SU-DHL-6 (cell line): ENCODE measurements around the gene LMTK3.

Experiments used
- H2AFZ ChIP-seq: fragments of 200-600 bp; sonication (generic); 2 replicates; pipeline ENCODE4 v1.6.1; 2014; ENCODE audit warnings: low read depth, mild to moderate bottlenecking, moderate library complexity, mixed read lengths, antibody characterized with exemption, low read length; ENCODE audit not compliant: severe bottlenecking
- H3F3A ChIP-seq: fragments of 200-600 bp; shearing (Covaris generic); 2 replicates; pipeline ENCODE4 v1.6.0; 2016; ENCODE audit warnings: antibody characterized with exemption, mild to moderate bottlenecking; ENCODE audit not compliant: insufficient read depth
- H3K27ac ChIP-seq: fragments of 200-600 bp; sonication (generic); 2 replicates; pipeline ENCODE4 v1.5.1; 2016; ENCODE audit warnings: low read depth, mild to moderate bottlenecking, low read length, moderate library complexity, mixed read lengths
- H3K27me3 ChIP-seq: fragments of 200-600 bp; sonication (generic), shearing (Covaris generic); 2 replicates; pipeline ENCODE4 v1.6.0; 2014; ENCODE audit warnings: mild to moderate bottlenecking, low read length
- H3K36me3 ChIP-seq: fragments of 200-600 bp; sonication (generic); 2 replicates; pipeline ENCODE4 v1.6.1; 2014; ENCODE audit warnings: mild to moderate bottlenecking, low read length, mixed read lengths
- H3K4me2 ChIP-seq: fragments of 300-600, 200-600 bp; shearing (Covaris generic), sonication (generic); 2 replicates; pipeline ENCODE4 v1.6.0; 2014; ENCODE audit warnings: low read length, low read depth, mild to moderate bottlenecking; ENCODE audit not compliant: poor library complexity, severe bottlenecking
- H3K4me3 ChIP-seq: fragments of 200-600 bp; sonication (generic); 2 replicates; pipeline ENCODE4 v1.5.1; 2014; ENCODE audit warnings: antibody characterized with exemption, low read length, mild to moderate bottlenecking, mixed read lengths; ENCODE audit not compliant: insufficient read depth, poor library complexity, severe bottlenecking
- H3K79me2 ChIP-seq: fragments of 200-600 bp; sonication (generic); 2 replicates; pipeline ENCODE4 v1.6.1; 2014; ENCODE audit warnings: mild to moderate bottlenecking, low read length, moderate library complexity; ENCODE audit not compliant: insufficient read depth
- H3K9ac ChIP-seq: fragments of 200-600 bp; sonication (generic); 2 replicates; pipeline ENCODE4 v1.7.0; 2014; ENCODE audit warnings: mild to moderate bottlenecking, low read length
- H3K9me2 ChIP-seq: fragments of 200-600 bp; sonication (generic); replicated peaks from 2 replicates; pipeline ENCODE4 v1.6.1; 2014; ENCODE audit warnings: low read length; ENCODE audit not compliant: insufficient read depth
- H3K9me3 ChIP-seq: fragments of 200-600 bp; sonication (generic); 2 replicates; pipeline ENCODE4 v1.6.1; 2014; ENCODE audit warnings: low read length, mixed read lengths; ENCODE audit not compliant: insufficient read depth
- H4K20me1 ChIP-seq: fragments of 200-600 bp; sonication (generic); 2 replicates; pipeline ENCODE4 v1.6.1; 2014; ENCODE audit warnings: low read depth, mild to moderate bottlenecking, antibody characterized with exemption, low read length, moderate library complexity, mixed read lengths
- CTCF ChIP-seq: fragments of 200-600 bp; sonication (generic); IDR thresholded peaks from one replicate; pipeline ENCODE4 v1.5.1; 2017; ENCODE audit warnings: antibody characterized with exemption, mild to moderate bottlenecking, low read length, moderate library complexity; ENCODE audit not compliant: insufficient read depth, poor library complexity, severe bottlenecking
- EZH2phosphoT487 ChIP-seq: fragments of 200-600 bp; sonication (generic), shearing (Covaris generic); conservative IDR thresholded peaks from 2 replicates; pipeline ENCODE4 v1.6.1; 2018; ENCODE audit warnings: mild to moderate bottlenecking, antibody characterized with exemption, low read length, moderate library complexity, mixed read lengths

LMTK3 gene

GRCh38 chr19:48443731-48444128 is 67.9 kb downstream of the LMTK3 start:
- Histone ChIP-seq H2AFZ (no peak overlapping the region), H3K79me2 (peaks cover 24% of the 10 kb centered on the region), H3F3A (no peaks in the 10 kb centered on the region), H3K27me3 (no peaks in the 10 kb centered on the region), H3K9ac (no peak overlapping the region), H3K4me2 (no peak overlapping the region), H3K27ac (no peak overlapping the region), H4K20me1 (no peaks in the 10 kb centered on the region), H3K9me3 (no peaks in the 10 kb centered on the region), H3K9me2 (no peaks in the 10 kb centered on the region), H3K36me3 (0 out of 2 replicates have a peak, but pooled peaks cover 10% of the 10 kb centered on the region), H3K4me3 (no peak overlapping the region)
- TF ChIP-seq EZH2phosphoT487, result no peak
- no peak for TF ChIP-seq CTCF

GRCh38 chr19:48443256-48443655 is 68.4 kb downstream of the LMTK3 start:
- no peak overlapping the region for H3K27ac ChIP-seq
- H3K4me2 ChIP-seq, result no peak overlapping the region

GRCh38 chr19:48442116-48443035 is 69.3 kb downstream of the LMTK3 start:
- Histone ChIP-seq H3K79me2 (peaks cover 12% of the 10 kb centered on the region), H3K4me3 (no peak overlapping the region), H3K9me3 (no peaks in the 10 kb centered on the region), H3K27ac (no peak overlapping the region), H2AFZ (no peak overlapping the region), H3K9me2 (no peaks in the 10 kb centered on the region), H3K36me3 (no peaks in the 10 kb centered on the region), H3K9ac (no peak overlapping the region), H3K27me3 (no peaks in the 10 kb centered on the region), H3F3A (no peaks in the 10 kb centered on the region), H3K4me2 (no peak overlapping the region), H4K20me1 (no peaks in the 10 kb centered on the region)
- no peak for TF ChIP-seq CTCF
- TF ChIP-seq EZH2phosphoT487, result no peak

More at GRCh38 chr19:48443256-48443655, 68.4 kb downstream of the LMTK3 start:
- no peaks in the 10 kb centered on the region for H3K9me3 ChIP-seq
- H3K79me2 ChIP-seq, result peaks cover 21% of the 10 kb centered on the region
- no peak overlapping the region for H2AFZ ChIP-seq
- no peaks in the 10 kb centered on the region for H3F3A ChIP-seq
- no peaks in the 10 kb centered on the region for H3K9me2 ChIP-seq
- H3K36me3 ChIP-seq, result 0 out of 2 replicates have a peak, but pooled peaks cover 5% of the 10 kb centered on the region
- no peaks in the 10 kb centered on the region for H4K20me1 ChIP-seq
- H3K4me3 ChIP-seq, result no peak overlapping the region
- no peak for TF ChIP-seq EZH2phosphoT487
- no peak overlapping the region for H3K9ac ChIP-seq
- no peaks in the 10 kb centered on the region for H3K27me3 ChIP-seq
